Stimulated activated CD4-positive, alpha-beta T cell treated with anti-CD3 and anti-CD28 coated beads, Interleukin-2, amount 100 ng/mL, for 4 hours (primary cell): ENCODE measurements around the gene TPI1.
A peak's percentile ranks its signal among the peaks of the same experiment; 100 is the strongest.
"Not testable (repeated sequence)": the region's sequence is repeated elsewhere in the genome, so short reads cannot be mapped to it uniquely, and the experiment has no call there.

ENCODE experiments used
- DNase-seq: peaks from one replicate; pipeline ENCODE4 v3.0.0-alpha.2; 2020; ENCODE audit warnings: low read depth

The TPI1 gene

DNA sequence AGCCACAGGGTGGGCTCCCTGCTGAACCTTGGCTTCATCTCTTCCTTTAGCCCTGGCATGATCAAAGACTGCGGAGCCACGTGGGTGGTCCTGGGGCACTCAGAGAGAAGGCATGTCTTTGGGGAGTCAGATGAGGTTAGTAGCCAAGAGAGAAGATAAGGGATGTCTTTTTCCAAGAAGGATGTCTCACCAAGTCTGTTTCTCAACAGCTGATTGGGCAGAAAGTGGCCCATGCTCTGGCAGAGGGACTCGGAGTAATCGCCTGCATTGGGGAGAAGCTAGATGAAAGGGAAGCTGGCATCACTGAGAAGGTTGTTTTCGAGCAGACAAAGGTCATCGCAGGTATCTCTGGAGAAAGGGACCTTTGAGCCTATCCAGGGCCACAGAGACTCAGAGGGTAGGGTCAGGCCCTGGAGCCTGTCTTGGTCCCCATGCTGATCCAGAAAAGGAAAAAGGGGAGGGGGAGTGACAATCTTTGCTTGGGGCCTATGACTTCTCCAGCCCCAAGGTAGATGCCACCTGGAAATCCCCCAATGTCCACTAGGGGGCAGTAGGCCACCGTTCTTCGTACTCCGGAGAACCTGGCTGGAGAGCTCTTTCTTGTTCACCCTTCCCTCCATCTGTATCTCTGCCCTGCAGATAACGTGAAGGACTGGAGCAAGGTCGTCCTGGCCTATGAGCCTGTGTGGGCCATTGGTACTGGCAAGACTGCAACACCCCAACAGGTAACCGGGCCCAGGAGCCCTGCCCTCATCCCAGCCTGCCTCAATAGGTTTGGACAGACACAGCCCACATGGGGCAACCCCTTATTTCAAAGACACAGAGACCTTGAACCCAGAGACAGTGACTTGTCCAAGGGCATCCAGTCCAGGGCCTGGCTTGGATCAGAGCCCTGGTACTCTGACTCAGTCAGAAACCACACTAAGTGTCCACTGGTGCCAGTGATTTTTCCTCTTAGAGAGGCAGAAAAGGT, 2.0 kb downstream of the TPI1 start:
- DNase-seq = peak; percentile 78

DNA sequence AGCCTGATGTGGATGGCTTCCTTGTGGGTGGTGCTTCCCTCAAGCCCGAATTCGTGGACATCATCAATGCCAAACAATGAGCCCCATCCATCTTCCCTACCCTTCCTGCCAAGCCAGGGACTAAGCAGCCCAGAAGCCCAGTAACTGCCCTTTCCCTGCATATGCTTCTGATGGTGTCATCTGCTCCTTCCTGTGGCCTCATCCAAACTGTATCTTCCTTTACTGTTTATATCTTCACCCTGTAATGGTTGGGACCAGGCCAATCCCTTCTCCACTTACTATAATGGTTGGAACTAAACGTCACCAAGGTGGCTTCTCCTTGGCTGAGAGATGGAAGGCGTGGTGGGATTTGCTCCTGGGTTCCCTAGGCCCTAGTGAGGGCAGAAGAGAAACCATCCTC, 3.0 kb downstream of the TPI1 start:
- not testable (repeated sequence) for DNase-seq

DNA sequence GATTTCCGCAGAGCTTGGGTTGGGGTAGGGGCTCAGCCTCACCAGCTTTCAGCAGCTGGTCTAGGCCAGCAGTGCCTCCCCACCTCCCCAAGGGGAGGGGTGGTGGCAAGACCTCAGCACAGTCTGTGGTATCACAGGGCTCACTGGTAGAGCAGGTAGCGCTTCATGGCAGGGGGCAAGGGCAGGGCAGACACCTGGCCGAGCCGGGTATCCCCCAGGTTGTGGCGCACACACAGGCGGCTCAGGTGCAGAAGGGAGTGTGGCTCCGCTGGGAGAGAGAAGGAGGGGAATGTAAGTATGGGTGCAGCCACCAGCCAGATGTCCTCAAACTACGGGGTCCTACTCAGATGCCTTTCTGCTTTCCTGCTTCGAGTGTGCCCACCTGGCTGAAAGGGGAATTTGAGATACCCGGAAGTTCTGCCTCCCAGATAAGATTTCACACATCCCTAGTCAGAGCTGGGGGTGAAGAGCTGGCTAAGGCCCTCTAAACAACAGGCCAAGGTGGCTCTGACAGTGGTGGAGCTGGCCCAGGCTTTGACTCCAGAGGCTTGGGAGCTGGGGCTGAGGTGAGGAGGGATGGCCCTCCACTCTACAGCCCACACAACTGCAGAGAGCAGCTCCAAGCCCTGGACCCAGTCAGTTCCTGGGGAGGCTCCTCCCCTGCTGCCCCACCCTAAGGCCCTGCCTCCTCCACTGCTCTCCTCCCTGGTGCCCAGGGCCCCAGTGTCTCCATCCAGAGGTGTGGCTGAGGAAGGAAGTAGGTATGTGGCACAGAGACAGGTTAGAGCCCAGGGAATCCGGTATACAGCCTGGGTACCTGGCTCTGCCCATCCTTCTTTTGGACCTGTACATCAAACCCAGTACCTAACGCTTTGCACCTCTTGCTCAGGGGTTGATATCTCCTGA, 4.0 kb downstream of the TPI1 start:
- no peak for DNase-seq

DNA sequence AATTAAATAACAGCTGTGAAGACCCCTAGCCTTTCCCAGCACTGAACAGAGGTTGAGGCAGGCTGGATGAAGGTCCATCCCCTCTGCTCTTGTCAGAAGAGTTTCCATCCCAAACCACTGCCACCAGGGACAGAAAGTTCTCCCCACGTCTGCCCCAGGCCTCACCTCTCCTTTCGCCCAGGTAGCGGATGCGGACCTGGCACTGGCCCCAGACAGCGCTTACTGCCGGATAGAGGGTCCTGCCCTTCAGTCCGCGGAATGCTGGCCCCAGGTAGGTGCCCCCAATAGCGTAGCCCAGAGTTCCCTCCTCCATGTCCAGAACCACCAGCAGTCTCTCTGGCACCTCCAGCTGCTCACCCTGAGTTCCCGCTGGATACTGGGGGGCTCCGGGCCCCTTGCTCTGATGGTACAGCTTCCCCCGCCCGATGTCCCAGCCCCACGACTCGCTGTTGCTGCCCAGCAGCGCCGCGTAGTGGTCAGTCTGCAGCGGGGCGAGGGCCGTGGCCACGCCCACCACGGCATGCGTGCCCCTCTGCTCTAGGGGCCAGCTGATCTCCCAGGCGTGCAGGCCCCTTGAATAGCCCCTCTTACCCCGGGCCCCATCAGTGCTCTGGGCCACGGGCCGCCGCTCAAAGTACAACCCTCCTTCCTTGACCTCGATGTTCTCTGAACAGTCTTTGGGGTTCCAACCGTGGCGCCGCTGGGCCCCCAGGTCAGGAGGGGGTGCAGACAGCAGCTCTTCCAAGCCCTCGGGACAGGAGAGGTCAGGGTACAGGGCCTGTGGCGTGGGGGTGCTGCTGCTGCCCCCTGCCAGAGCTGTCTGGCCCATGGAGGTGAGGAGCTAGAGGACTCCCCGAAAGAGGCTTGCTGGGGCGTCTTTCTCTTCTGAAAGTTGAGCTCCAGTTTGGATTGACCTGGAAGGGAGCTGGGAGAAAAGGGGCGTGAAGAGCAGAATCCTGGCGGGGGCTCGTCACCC, 5.0 kb downstream of the TPI1 start:
- DNase-seq = peak; percentile 70

DNA sequence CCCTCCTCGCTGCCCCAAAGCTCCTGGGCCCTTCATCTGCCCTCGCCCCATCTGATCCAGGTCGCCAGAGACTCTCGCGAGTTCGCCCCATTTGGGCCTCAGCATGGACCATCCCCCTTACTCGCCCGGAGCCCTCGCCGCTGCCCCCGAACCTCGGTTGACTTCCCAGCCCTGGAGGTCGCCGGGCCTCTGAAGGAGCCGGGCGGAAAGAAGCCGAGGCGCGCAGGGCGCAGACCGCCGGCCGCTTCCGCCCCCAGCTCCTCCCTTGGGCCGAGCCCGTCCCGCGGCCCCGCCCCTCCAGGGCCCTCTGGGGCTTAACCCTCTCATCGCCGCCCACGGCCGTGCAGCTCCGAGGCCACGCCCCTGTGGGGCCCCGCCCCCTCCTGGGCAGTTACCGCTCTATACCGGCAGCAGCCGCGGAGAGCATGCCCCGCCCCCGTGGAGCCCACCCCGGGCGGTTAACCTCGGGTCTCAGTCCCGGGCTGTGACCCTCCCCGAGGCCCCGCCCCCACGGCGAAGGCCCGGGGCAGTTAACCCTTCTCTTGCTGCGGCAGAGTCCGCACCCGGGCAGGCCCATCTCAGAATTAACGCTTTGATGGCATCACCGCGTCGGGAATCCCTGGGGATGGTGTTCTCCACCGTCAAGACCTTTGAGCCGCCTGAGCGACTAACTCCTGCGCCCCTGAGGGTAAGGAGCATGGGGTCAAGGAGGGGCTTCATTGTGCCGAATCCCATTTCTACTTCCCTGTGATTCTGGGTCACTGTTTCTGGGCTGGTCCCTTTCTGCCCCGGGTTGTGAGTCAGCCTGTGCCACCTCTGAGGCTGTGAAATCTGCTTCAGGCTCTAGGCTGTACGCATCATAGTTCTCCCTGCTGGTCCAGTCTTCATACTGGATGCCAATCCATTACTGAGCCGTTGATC, 6.0 kb downstream of the TPI1 start, which contains the start of gene SPSB2:
TSS of gene SPSB2 (minus strand) at position 210 of the 921 bp plus-strand sequence. CDS start 402 bp downstream, outside the sequence.
- peak; percentile 99 for DNase-seq

DNA sequence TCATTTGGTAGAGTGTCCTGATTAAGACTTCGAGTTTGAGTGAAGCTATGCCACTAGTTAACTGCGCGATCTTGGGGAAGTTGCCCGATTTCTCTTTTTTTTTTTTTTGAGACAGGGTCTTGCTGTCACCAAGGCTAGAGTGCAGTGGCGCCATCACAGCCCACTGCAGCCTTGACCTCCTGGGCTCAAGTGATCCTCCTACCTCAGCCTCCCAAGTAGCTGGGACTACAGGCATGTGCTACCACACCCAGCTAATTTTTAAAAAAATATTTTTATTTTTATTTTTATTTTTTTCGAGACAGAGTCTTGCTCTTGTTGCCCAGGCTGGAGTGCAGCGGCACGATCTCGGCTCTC, 6.7 kb downstream of the TPI1 start:
- DNase-seq = not testable (repeated sequence)

DNA sequence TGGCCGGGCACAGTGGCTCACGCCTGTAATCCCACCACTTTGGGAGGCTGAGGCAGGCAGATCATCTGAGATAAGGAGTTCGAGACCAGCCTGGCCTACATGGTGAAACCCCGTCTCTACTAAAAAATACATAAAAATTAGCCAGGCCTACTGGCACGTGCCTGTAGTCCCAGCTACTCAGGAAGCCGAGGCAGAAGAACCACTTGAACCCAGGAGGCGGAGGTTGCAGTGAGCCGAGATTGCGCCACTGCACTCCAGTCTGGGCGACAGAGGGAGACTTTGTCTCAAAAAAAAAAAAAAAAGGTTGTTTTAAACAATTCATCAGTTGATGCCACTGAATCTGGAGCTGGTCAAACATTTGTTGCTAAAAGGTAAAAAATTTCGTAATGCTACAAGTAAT, 12.5 kb downstream of the TPI1 start:
- not testable (repeated sequence) for DNase-seq

DNA sequence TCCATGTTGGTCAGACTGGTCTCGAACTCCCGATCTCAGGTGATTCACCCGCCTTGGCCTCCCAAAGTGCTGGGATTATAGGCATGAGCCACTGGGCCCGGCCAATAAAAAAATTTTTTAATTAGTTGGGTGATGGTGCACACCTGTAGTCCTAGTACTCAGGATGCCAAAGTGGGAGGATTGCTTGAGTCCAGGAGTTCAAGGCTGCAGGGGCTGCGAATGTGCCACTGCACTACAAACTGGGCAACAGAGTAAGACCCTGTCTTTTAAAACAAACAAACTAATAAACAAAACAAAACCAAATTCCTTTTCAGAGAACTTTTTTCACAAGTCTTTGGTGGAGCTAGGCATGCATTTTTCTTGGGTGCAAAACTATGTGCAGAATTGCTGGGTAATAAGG, 15.9 kb downstream of the TPI1 start:
- no peak for DNase-seq

DNA sequence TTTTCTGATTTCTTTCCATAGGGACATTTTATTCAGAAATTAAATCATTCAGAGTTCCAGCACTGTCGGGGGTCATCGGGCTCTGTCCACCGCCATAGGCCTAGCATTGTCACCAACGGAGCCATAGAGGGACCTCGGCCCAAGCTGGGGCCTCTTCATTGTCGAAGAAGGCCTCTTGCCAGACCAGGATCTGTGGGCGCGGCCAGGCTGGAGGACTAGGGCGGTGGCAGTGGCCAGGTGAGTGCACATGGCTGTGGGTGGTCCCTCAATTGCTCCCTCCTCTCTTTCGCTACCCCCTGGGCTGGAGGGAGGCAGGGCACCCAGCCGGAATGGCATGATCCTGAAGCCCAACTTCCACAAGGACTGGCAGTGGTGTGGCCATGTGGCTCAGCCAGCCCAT, 16.4 kb downstream of the TPI1 start:
- DNase-seq = no peak

DNA sequence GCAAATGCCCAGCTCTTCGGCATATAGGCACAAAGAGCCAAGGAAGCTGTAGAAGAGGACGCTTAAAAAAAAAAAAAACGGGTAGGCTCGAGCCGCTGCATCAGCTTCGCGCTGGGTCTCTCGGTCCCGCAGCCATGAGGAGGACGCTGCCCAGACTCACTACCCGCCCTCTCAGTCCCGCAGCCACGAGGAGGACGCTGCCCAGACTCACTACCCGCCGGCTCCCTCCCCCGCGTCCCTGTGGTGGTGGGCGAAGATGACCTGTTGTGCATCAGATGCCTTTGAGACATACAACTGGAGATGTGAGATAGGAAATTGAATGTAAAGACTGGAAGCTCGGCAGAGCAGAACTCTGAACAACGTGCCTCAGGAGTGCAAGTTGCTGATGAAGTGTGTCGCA, 17.2 kb downstream of the TPI1 start:
- DNase-seq = no peak

DNA sequence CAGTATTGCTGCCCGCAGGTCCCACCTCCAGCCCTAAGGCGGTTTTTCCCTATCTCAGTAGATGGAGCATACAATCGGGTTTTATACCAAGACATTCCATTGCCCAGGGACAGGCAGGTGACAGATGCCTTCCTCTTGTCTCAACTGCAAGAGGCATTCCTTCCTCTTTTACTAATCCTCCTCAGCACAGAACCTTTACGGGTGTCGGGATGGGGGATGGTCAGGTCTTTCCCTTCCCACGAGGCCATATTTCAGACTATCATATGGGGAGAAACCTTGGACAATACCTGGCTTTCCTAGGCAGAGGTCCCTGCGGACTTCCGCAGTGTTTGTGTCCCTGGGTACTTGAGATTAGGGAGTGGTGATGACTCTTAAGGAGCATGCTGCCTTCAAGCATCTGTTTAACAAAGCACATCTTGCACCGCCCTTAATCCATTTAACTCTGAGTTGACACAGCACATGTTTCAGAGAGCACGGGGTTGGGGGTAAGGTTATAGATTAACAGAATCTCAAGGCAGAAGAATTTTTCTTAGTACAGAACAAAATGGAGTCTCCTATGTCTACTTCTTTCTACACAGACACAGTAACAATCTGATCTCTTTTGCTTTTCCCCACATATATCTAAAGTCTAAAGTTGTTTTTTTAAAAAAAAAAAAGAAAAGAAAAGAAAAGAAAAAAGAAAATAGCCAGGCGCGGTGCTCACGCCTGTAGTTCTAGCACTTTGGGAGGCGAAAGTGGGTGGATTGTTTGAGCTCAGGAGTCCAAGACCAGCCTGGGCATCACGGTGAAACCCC, 19.1 kb downstream of the TPI1 start:
- not testable (repeated sequence) for DNase-seq

DNA sequence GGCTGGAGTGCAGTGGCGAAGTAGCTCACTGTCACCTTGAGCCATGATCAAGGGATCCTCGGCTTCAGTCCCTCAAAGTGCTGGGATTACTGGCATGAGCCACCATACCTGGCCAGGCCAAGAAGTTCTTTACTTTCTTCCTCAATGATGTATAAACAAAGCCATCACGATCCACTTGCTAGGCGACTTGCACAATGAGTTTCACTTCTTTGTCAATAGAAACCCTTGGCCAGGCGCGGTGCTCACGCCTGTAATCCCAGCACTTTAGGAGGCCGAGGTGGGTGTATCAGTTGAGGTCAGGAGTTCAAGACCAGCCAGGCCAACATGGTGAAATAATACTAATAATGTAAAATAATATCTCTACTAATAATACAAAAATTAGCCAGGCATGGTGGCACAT, 20.1 kb downstream of the TPI1 start:
- DNase-seq = no peak

DNA sequence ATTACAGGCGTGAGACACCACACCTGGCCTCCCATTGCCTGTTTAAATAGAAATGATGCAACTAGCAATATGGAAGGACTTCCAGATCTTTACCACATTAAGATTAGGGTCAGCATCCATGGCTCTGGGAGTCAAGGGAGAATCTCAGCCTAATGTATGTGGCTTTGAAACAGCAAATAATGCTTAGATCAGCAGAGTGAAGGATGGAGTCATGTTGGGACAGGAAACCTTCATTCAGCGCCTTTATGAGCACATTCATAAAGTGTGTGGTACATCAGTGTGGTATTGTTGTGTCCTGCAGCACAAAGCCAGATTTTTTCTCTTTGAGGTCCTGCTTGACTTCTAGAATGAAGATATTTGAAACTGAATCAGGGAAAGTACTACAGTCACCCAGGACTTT, 21.0 kb downstream of the TPI1 start:
- no peak for DNase-seq

DNA sequence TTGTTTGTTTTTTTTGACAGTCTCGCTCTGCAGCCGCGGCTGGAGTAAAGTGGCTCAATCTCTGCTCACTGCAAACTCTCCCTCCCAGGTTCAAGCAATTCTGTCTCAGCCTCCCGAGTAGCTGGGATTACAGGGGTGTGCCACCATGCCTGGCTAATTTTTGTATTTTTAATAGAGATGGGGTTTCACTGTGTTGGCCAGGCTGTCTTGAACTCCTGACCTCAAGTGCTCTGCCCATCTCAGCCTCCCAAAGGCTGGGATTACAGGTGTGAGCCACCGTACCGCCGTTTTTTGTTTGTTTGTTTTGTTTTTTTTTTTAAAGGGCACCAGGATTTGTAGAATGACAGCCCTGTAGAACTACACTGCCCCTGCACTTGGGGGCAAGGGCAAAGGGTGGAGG, 21.5 kb downstream of the TPI1 start:
- not testable (repeated sequence) for DNase-seq

DNA sequence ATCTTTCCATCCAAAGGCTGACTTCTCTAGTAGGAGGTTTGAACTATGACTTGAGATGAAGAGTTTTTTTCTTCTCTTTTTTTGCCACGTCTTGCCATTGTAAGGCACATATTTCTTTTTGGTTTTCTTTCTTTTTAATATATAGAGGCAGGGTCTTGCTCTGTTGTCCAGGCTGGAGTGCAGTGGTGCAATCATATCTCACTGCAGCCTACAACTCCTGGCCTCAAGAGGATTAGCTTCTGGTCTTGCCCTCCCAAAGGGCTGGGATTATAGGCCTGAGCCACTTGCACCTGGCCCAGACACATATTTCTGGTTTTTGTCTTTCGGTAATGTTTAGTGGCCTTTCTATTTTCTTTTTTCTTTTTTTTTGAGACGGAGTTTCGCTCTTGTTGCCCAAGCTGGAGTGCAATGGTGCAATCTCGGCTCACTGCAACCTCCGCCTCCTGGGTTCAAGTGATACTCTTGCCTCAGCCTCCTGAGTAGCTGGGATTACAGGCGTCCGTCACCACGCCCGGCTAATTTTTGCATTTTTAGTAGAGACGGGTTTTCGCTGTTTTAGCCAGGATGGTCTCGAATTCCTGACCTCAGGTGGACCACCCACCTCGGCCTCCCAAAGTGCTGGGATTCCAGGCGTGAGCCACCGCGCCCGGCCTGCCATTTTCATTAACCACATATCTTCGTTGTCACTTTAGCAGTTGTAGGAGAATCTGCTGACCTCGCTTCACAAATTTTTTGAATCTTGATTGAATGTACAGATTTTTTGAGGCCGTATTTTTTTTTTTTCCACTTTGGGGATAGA, 22.6 kb downstream of the TPI1 start:
- not testable (repeated sequence) for DNase-seq

DNA sequence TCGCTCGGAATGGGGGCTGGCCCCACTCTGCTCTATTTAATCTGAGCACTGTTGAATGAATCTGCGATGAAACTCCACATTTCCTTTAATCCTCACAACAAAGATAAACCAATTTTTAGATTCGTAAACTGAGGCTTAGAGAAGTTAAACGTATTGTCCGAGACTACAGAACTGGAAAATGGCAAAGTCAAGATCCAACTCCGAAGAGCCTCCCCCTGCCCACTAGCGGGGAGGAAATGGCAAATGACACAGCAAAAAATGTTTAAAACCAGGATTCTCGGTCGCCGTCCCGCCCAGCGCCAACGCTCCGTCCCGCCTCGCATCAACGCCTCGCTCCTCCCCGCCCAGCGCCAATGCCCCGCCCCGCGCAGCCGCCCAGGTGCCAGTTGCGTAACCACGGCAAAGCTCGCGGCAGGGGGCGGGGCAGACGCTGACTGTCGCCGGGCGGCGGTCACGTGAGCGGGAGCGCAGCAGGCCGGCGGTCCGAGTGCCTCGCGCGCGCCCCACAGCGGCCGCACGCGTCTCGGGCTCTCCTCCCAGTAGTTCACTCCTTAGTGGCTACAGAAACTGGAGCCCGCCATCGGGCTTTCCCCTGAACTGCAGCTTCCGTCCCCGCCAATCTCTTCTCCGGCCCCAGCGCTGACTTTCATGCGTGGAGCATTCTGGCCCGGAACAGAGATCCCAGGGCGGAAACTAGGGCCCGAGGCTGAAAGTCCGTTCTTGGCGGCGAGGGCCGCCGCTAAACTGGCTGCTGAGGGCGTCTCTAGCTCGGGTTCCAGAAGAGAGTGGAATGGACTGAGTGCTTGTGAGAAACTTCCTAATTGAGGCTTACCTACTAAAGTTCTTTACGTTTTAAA, 23.7 kb downstream of the TPI1 start:
- peak; percentile 98 for DNase-seq

DNA sequence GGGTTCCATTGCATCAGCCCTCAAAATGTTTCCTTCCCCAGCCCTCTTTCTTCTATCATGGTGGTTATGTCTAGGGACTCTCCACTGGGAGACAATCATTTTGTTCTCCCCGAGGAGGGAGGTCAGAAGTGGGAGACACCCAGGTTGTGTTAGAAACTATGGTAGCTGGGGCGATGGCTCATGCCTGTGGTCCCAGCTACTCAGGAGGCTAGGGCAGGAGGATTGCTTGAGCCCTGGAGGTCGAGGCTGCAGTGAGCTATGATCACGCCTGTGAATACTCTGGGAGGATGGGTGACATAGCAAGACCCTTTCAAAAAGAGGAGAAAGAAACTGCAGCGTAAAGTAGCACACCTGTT, 24.3 kb downstream of the TPI1 start:
- DNase-seq = no peak

DNA sequence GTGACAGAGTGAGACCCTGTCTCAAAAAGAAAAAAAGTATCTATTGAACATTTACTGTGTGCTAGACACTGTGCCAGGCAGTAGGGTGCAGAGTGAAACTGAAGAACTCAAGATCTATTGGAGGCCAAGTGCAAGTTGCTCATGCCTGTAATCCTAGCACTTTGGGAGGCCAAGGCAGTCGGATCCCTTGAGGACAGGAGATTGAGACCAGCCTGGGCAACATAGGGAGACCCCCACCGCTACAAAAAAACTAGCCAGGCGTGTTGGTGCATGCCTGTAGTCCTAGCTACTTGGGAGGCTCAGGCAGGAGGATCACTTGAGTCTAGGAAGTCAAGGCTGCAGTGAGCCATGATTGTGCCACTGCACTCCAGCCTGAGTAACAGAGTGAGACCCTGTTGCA, 25.4 kb downstream of the TPI1 start:
- not testable (repeated sequence) for DNase-seq
